HUES48 (cell line): Measurements from ENCODE around the gene FXYD5.

ENCODE experiments used
- H3K27ac ChIP-seq: one replicate; pipeline ENCODE4 v1.7.0; 2013; ENCODE audit warnings: low read depth, low read length, inconsistent platforms
- H3K27me3 ChIP-seq: 2 replicates; pipeline ENCODE4 v1.6.1; 2013; ENCODE audit warnings: mild to moderate bottlenecking, low read length; ENCODE audit not compliant: control insufficient read depth, insufficient read depth
- H3K36me3 ChIP-seq: 2 replicates; pipeline ENCODE4 v1.6.1; 2013; ENCODE audit warnings: low read length; ENCODE audit not compliant: control insufficient read depth, insufficient read depth
- H3K4me1 ChIP-seq: 2 replicates; pipeline ENCODE4 v1.6.1; 2013; ENCODE audit warnings: mild to moderate bottlenecking, low read length; ENCODE audit not compliant: control insufficient read depth, insufficient read depth
- H3K4me3 ChIP-seq: 2 replicates; pipeline ENCODE4 v1.5.1; 2013; ENCODE audit warnings: mild to moderate bottlenecking, low read depth, low read length
- H3K9ac ChIP-seq: 2 replicates; pipeline ENCODE4 v1.6.1; 2013; ENCODE audit warnings: mild to moderate bottlenecking, low read depth, low read length, moderate library complexity
- H3K9me3 ChIP-seq: 2 replicates; pipeline ENCODE4 v1.6.1; 2013; ENCODE audit warnings: low read length; ENCODE audit not compliant: control insufficient read depth, insufficient read depth

The FXYD5 gene

DNA sequence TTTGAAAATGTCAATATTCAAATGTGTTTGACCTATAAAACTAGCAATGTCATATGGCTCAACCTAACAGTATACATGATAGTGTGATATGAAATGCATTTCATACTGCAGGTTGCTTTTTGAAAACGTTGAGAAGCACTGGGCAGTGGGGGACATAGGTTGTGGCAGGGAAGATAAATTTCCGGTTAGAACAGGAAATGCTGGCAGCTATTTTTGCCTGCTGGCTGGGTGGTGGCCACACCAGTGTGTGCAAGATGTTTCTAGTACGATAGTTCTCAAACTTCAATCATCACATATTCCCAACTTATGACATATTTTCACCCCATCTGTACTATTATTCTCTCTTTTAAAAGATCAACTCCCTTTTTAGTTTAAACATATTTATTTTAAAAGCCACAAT is 17.2 kb downstream of the FXYD5 start:
- H3K36me3 ChIP-seq, result peaks cover 24% of the 10 kb centered on the region
- H3K9ac ChIP-seq, result no peak overlapping the region
- no peaks in the 10 kb centered on the region for H3K4me1 ChIP-seq
- no peak overlapping the region for H3K27ac ChIP-seq
- H3K27me3 ChIP-seq, result no peaks in the 10 kb centered on the region
- no peak overlapping the region for H3K4me3 ChIP-seq
- H3K9me3 ChIP-seq, result no peaks in the 10 kb centered on the region

DNA sequence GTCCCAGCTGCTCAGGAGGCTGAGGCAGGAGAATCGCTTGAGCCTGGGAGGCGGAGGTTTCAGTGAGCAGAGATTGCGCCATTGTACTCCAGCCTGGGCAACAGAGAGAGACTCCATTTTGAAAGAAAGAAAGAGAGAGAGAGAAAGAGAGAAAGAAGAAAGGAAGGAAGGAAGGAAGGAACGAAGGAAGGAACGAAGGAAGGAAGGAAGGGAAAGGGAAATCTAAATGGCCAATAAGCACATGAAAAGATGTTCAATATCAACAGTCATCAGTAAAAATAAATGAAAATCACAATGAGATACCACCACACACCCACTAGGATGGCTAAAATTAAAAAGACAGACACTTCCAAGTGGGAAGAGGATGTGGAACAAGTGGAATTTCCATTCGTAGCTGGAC is 19.7 kb downstream of the FXYD5 start:
- Histone ChIP-seq H3K4me1 (no peaks in the 10 kb centered on the region), H3K9me3 (no peaks in the 10 kb centered on the region), H3K27me3 (no peaks in the 10 kb centered on the region), H3K9ac (no peak overlapping the region), H3K36me3 (0 out of 2 replicates have a peak, but pooled peaks cover 7% of the 10 kb centered on the region), H3K4me3 (no peak overlapping the region), H3K27ac (no peak overlapping the region)

DNA sequence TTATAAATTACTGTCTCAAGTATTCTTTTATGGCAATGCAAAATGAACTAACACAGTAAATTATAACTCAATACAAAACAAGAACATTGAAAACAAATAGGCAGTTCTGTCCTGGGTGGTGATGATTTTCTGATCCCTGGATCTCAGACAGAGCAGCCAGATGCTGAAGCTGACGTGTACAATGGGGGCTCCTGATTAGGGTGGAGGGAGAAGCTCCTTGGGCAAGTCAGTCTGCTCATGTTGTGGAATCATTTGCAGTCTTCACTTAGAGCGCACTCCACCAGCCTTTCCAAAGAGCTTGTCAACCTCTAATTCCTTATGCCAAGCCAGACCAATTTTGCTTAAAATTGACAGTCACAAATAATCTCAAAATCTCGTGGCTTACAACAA is 21.6 kb downstream of the FXYD5 start:
- Histone ChIP-seq H3K27me3 (no peaks in the 10 kb centered on the region), H3K4me1 (no peaks in the 10 kb centered on the region), H3K36me3 (0 out of 2 replicates have a peak, but pooled peaks cover 2% of the 10 kb centered on the region), H3K9ac (no peak overlapping the region), H3K9me3 (no peaks in the 10 kb centered on the region), H3K27ac (no peak overlapping the region), H3K4me3 (no peak overlapping the region)

DNA sequence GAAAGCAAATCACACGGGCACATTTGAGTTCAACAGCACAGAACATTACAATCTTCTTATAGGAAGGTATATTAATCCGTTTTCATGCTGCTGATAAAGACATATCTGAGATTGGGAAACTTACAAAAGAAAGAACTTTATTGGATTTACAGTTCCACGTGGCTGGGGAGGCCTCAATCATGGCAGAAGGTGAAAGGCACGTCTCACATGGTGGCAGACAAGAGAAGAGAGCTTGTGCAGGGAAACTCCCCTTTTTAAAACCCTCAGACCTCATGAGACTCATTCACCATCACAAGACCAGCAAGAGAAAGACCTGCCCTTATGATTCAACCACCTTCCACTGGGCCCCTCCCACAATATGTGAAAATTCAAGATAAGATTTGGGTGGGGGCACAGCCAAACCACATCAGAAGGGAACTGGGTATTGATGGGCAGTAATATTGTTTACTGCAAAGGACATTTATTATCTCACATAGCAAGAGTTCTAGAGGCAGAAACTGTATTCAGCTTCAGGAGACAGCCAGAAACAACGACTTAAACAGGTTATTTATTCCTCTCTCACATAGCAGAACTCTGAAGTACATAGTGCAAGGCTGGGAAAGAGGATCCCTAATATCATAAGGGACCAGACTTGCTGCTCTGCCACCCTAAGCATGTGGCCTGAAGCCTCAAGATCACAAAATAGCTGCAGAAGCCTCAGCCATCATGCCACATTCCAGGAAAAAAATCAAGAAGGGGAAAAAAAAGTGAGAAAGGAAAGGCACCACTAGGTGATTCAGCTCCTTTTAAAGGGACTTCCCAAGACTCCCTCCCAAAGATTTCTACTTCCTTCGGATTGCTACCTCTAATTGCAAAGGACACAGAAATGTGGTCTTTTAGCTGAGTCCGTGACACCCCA is 23.1 kb downstream of the FXYD5 start:
- no peaks in the 10 kb centered on the region for H3K9me3 ChIP-seq

DNA sequence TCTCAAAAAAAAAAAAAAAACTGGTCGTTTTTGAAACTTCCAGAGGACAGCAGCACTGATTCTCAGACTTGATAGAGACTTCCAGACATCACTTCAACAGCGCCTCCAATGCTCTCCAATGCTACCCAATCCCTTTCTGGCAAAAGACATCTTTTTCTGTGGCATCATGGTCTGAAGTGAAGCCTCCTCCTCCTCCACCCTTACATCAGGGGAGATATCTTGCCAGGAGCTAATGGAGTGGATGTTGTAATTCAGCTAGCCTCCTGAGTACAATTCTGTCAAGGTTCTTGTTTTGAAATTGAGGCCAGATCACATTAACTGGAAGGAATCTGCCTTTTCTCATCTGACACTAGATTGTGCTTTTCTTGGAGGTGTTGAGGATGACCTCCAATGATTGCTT is 24.2 kb downstream of the FXYD5 start:
- no peaks in the 10 kb centered on the region for H3K4me1 ChIP-seq
- H3K27ac ChIP-seq, result no peak overlapping the region
- no peak overlapping the region for H3K4me3 ChIP-seq
- no peaks in the 10 kb centered on the region for H3K9me3 ChIP-seq
- H3K9ac ChIP-seq, result no peak overlapping the region
- H3K27me3 ChIP-seq, result no peaks in the 10 kb centered on the region
- no peaks in the 10 kb centered on the region for H3K36me3 ChIP-seq

More for the DNA sequence above, 23.1 kb downstream of the FXYD5 start:
- H3K9ac ChIP-seq, result no peak overlapping the region
- no peaks in the 10 kb centered on the region for H3K36me3 ChIP-seq
- no peak overlapping the region for H3K4me3 ChIP-seq
- H3K27me3 ChIP-seq, result no peaks in the 10 kb centered on the region
- no peak overlapping the region for H3K27ac ChIP-seq
- H3K4me1 ChIP-seq, result no peaks in the 10 kb centered on the region

DNA sequence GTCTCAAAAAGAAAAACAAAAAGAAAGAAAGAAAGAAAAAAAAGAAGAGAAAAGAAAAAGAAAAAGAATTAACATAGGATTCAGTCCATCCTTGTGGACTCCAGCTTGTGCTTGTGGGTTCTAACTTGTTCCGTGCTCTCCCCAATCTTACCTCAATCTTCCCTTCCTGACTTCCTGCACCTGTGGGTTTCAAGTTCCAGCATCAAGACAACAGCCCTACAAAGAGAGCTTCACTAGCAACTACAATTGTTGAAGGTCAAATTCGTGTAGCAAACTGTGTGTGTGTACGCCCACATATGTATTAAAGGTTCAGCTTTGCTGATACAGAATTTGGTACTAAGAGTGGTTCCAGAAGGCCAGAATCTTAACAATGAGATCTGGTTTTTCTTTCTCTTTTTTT is 25.3 kb downstream of the FXYD5 start:
- H3K9me3 ChIP-seq, result no peaks in the 10 kb centered on the region
- no peak overlapping the region for H3K4me3 ChIP-seq
- no peaks in the 10 kb centered on the region for H3K4me1 ChIP-seq
- H3K36me3 ChIP-seq, result no peaks in the 10 kb centered on the region
- H3K27ac ChIP-seq, result no peak overlapping the region
- H3K27me3 ChIP-seq, result no peaks in the 10 kb centered on the region
- H3K9ac ChIP-seq, result no peak overlapping the region

DNA sequence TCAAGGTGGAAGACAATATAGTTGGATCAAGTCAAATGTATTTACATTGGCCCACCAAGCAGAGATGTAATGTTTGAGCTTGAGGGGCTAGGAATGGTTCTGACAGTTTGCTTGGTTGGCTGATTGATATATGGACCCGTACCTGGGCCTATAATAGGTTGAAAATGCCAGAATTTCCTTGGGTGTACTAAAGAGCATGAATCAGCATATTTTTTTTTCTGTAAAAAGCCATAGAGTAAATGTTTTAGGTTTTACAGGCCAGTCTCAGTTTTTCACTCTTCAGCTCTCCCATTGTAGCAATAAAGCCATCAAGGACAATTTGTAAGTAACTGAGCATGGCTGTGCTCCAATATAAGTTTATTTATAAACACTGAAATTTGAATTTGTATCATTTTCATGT is 26.9 kb downstream of the FXYD5 start:
- H3K36me3 ChIP-seq, result no peaks in the 10 kb centered on the region
- H3K4me1 ChIP-seq, result no peaks in the 10 kb centered on the region
- H3K4me3 ChIP-seq, result no peak overlapping the region
- no peaks in the 10 kb centered on the region for H3K9me3 ChIP-seq
- H3K27ac ChIP-seq, result no peak overlapping the region
- H3K9ac ChIP-seq, result no peak overlapping the region
- H3K27me3 ChIP-seq, result no peaks in the 10 kb centered on the region

DNA sequence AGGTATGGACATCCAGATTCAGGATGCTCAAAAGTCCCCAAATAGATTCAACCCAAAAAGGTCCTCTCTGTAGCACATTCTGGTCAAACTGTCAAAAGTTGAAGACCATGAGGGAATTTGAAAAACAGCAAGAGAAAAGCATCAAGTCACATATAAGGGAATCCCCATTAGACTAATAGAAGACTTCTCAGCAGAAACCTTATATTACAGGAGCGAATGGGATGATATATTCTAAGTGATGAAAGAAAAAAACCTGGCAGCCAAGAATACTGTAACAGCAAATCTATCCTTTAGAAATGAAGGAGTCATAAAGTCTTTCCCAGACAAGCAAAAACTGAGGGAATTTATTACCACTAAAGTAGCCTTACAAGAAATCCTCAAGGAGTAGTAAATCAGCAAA is 29.7 kb downstream of the FXYD5 start:
- no peak overlapping the region for H3K27ac ChIP-seq

DNA sequence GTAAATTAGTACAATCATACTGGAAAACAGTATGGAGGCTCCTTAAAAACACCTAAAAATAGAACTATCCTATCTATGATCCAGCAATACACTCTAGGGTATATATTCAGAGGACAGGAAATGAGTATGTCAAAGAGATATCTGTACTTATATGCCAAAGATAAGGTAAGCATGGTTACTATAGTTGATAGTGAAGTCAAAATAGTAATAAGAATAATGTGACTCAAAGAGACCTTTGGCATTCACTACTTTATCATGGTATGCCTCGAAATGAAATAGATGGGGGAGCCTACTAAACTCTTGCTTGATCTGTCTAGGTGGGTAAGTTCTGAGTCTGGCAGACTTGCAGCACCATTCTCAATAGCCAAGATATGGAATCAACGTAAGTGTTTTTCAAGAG is 30.3 kb downstream of the FXYD5 start:
- H3K27me3 ChIP-seq, result no peaks in the 10 kb centered on the region
- H3K9me3 ChIP-seq, result no peaks in the 10 kb centered on the region
- no peak overlapping the region for H3K9ac ChIP-seq
- H3K4me3 ChIP-seq, result no peak overlapping the region
- no peaks in the 10 kb centered on the region for H3K4me1 ChIP-seq
- no peaks in the 10 kb centered on the region for H3K36me3 ChIP-seq
- no peak overlapping the region for H3K27ac ChIP-seq

More for the DNA sequence above, 29.7 kb downstream of the FXYD5 start:
- H3K4me1 ChIP-seq, result no peaks in the 10 kb centered on the region
- H3K9ac ChIP-seq, result no peak overlapping the region
- no peaks in the 10 kb centered on the region for H3K36me3 ChIP-seq
- no peaks in the 10 kb centered on the region for H3K9me3 ChIP-seq
- no peaks in the 10 kb centered on the region for H3K27me3 ChIP-seq
- H3K4me3 ChIP-seq, result no peak overlapping the region

DNA sequence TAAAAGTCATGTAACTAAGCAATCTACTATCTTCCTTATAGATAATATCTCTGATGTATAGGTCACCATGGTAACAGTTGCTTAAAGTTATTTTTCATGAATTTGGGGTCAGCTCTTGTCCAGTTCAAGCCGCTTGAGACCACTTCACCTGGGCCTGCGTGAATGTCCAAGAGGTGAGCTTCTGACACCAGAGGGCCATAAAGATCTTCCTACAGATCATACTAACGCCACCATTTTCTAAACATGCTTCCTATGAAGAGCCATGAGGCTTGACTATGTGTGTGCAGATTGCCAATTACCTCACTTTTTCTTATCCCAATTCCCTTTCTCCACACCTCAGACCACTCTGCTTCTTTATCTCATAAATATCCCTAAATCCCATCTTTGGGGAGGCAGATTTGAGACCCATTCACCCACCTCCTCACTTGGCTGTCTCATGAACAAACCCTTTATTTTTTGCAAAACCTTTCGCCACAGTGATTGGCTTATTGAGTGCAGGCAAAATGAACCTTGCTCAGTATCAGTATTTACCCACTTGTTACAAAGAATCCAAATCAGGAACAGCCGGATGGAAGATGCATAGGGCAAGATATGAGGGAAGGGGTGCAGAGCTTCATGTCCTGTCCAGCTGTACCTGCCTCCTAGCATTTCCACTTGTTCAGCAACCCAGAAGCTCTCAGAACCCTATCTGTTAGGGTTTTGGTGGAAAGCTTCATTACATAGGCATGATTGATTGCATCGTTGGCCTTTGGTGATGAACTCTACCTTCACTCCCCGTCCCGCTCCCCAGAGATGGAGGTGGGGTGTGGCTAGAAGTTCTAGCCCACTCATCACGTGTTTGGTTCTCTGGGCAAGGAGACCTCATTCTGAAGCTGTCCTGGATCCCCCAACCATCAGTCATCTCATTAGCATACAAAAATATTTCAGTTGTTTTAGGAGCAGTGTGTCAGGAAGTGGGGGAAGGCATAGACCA is 39.8 kb downstream of the FXYD5 start:
- H3K27ac ChIP-seq, result no peak overlapping the region
- H3K4me3 ChIP-seq, result no peak overlapping the region
- H3K4me1 ChIP-seq, result no peaks in the 10 kb centered on the region
- H3K36me3 ChIP-seq, result no peaks in the 10 kb centered on the region
- no peak overlapping the region for H3K9ac ChIP-seq
- no peaks in the 10 kb centered on the region for H3K27me3 ChIP-seq
- H3K9me3 ChIP-seq, result no peaks in the 10 kb centered on the region

DNA sequence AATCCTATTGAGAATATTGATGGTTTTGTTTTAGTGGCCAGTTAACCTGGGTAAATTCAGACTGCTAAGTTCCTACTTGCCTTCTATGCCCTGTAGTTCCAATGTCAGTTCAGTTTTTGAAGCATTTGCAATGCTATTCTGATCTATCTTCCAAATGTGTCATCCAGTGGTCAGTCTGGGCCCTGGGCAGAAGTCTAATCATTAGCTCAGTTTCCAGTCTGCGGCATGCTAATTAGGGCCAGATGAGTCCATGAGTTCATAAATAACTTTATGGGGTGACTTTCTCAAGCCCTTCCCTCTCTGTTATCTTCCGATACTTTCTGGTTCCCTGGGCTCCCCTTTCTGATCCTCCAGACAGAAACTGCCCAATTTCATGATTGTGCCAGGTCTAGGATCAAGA is 41.3 kb downstream of the FXYD5 start:
- Histone ChIP-seq H3K9ac (no peak overlapping the region), H3K27ac (no peak overlapping the region), H3K9me3 (no peaks in the 10 kb centered on the region), H3K36me3 (no peaks in the 10 kb centered on the region), H3K4me1 (no peaks in the 10 kb centered on the region), H3K27me3 (no peaks in the 10 kb centered on the region), H3K4me3 (no peak overlapping the region)
